Suppressor macrophage treated with lipopolysaccharide for 1 hour (primary cell): Measurements from ENCODE around the gene PTPRQ.
A peak's percentile ranks its signal among the peaks of the same experiment; 100 is the strongest.
"Not testable (repeated sequence)": the region's sequence is repeated elsewhere in the genome, so short reads cannot be mapped to it uniquely, and the experiment has no call there.

ENCODE experiments used
- DNase-seq, 3 donors: peaks; one replicate each; pipeline ENCODE4 v3.0.0-alpha.2; 2020 to 2022

The PTPRQ gene, protein sequence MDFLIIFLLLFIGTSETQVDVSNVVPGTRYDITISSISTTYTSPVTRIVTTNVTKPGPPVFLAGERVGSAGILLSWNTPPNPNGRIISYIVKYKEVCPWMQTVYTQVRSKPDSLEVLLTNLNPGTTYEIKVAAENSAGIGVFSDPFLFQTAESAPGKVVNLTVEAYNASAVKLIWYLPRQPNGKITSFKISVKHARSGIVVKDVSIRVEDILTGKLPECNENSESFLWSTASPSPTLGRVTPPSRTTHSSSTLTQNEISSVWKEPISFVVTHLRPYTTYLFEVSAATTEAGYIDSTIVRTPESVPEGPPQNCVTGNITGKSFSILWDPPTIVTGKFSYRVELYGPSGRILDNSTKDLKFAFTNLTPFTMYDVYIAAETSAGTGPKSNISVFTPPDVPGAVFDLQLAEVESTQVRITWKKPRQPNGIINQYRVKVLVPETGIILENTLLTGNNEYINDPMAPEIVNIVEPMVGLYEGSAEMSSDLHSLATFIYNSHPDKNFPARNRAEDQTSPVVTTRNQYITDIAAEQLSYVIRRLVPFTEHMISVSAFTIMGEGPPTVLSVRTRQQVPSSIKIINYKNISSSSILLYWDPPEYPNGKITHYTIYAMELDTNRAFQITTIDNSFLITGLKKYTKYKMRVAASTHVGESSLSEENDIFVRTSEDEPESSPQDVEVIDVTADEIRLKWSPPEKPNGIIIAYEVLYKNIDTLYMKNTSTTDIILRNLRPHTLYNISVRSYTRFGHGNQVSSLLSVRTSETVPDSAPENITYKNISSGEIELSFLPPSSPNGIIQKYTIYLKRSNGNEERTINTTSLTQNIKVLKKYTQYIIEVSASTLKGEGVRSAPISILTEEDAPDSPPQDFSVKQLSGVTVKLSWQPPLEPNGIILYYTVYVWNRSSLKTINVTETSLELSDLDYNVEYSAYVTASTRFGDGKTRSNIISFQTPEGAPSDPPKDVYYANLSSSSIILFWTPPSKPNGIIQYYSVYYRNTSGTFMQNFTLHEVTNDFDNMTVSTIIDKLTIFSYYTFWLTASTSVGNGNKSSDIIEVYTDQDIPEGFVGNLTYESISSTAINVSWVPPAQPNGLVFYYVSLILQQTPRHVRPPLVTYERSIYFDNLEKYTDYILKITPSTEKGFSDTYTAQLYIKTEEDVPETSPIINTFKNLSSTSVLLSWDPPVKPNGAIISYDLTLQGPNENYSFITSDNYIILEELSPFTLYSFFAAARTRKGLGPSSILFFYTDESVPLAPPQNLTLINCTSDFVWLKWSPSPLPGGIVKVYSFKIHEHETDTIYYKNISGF (N-terminal part only)

DNA sequence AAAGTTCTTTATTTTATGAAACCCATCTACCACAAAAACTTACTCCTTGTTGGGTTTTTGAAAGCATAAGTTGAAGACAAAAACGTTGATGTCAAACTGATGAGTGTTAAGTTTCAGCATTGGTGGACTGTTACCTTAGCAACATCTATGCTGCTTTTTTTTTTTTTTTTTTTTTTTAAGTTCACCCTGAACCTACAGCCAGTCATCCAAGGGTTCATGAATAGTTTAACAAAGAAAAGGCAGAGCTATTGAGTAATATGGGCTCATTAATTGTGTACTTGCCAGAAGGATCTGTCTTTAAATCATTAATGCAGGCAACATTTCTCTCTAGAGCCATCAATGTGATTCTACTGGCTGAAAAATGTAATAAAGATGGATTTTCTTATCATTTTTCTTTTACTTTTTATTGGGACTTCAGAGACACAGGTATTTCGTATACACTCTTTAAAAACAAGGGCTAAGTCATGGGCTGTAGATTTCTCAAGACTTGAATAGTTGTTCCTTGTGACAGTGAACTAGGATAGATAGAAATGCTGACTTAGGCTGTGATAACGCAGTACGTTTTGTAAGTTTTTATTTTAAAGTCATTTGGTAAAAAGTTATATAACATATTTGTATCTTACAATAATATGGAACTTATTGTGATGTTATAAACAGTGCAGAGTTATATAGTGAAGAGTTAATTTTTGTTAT lies at the start of gene PTPRQ:
Gene PTPRQ (plus strand): TSS at position 262 of the 693 bp plus-strand sequence. CDS start 111 bp downstream, at position 373.
- DNase-seq: no peak

DNA sequence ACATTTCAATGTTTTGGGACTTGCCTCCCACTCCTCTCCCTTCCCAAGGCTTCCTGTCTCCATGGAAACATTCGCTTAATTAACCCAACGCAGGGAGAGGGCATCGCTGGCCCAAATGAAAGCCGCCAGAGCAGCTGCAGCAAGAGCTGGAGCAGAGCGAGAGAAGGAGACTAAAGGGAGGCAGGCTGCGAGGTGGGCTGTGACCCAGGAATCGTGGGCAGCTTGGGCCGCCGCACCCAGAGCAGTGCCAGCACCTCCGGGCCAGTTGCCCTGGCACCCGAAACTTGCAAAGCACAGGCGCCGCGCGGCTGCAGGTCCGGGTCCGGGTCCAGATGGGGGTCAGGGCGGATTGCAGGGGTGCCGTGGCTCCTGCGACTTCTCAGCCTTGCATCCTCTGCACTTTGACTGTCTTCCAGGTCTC lies 43.5 kb upstream of the PTPRQ start:
- peak in 1 of 3 donors; percentile 5 for DNase-seq

DNA sequence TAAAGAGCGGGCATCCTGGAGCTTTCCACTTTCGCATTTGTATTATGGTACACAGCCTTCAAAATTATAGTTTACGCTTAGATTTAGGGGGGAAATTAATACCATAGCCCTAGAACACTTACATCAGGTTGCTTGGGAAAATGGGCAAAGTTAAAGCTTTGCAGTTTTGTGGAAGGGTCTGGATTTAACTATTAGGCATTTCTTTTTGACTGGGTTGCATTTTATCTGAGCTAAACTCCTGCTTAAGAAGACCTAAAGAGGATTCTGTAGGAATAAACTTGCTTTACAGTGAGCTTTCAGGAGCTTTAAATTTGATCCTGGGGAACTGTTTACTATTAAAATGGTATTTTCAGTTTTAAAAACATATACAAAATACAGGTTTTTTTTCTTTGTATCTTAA lies 42.8 kb upstream of the PTPRQ start:
- DNase-seq: peak in 1 of 3 donors; percentile 3

DNA sequence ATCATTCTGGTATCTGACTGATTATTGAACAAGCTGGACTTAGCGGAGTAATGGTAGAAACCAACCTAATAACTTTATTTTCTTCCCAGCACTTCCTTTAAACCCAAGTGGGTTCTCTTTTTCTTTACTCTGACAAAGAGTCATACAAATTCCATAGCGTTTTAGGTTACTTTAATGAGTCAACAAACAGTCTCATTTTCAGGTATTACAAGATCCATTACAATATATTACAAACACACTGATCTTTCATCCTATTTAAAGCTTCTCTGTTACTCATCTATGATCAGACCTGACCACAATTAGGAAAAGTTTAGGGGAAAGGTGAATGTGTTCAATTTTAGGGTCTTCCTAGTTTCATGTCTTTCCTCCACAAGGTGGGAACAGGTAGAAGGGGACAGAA lies 39.4 kb upstream of the PTPRQ start:
- no peak for DNase-seq

DNA sequence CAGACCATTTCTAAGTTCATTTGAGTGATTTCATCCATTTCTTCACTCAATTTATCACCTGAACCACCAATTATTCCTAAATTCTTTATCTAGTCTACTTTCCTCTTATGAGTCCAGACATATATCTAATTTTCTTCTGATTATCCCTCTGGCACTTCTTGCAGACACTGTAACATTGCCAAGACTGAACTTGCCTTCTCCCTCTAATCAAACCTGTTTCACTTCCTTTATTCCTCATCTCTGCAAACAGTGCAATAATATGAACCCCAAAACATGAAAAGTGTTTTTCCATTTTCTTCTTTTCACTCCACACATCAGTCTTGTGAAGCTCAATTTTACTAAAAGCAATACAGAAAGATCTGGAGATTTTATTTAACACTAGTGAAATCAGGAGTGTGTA lies 37.8 kb upstream of the PTPRQ start:
- peak in 1 of 3 donors; percentile 5 for DNase-seq

DNA sequence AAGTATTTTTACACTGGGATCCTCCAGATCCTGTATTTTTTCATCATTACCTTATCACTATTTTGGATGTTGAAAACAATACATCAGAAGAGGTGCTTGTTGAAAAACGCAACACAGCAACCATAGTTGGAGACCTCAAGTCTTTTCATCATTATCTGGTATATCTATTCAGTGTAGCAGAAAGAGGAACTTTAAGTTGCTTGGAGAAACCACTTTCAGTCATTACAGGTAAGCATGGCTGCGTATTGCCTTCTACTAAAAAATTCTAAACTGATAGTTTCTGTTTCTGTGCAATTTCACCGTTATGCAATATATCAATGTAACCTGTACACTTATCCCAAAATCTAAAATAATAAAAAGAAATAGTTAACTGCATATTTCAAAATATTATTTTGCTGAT lies 32.2 kb upstream of the PTPRQ start:
- DNase-seq: peak in 1 of 3 donors; percentile 14

DNA sequence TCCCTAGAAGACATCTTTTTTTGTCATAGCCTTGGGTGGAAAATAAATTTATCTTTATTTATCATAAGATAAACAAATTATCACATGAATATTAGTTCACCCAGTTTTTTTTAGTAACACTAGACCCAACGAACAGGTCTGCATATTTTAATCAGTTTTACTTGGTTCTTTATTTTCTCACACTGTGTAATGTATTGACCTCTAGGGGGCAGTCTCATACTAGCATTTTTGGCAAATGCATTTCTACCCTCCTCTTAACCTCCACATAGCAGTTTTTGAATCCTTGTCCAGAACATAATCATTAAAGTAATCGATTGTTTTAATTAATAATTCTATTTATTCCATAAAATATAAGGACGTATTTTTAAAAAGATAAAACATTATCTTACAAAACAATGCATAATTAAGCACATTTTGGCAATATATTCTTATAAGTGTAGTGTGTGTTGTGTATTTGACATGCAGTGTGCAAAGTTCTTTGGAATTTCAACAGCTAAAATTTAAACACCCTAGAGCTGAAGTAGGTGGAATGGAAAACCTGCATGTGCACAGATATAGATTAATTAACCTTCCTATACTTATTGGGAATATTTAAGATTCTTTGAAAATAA lies 31.6 kb upstream of the PTPRQ start:
- DNase-seq: peak; percentile 63 to 78 (median 75)

DNA sequence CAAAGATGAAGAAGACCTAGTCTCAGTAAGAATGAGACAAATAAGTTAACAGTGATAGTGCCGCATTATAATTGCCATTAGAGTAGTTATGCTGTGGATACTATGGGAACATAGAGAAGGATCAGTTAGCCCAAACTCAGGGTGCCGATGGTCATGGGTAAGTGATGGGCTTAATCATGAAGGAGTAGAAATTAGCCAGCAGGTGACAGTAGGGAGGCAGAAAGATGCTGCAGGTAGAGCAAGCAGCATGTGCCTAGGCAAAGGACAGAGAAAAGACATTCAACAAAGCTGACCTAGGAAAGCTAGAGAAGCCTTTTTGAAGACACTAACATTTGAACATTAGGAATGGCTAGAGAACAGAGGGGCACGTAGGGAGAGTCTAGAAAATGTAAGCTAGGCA lies 30.6 kb upstream of the PTPRQ start:
- no peak for DNase-seq

DNA sequence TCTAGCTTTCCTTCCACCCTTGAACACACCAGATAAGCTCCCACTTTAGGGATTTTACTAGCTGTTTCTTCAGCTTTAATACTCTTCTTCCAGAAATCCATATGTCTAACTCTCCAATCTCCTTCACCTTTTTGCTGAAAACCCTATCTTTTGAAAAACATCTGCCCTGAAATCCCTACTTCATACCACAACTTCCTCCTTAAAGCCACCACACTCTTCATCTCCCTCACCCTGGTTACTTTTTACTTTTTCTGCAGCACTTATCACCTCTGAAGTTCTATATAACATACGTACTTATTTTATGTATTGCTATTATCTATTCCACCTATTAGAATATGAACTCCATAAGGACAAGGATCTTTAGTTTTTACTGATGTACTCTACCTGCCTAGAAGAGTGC lies 28.6 kb upstream of the PTPRQ start:
- no peak for DNase-seq

DNA sequence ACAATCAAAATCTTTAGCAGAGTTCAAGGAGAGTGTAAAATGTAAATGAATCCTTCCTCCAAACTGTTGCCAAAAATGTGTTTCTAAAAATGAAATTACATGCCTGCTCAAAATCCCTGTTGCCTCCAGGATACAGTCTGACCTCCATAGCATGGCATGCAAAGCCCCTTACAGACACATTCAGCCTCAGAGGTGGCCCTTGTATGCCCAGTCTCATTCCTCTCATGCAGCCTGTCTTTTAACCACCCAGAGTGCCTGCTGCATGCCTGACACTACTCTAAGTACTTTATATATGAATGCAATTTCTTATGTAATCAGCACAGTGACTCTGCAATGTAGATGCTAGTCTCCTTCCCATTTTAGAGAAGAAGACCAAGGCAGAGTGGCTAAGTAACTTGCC lies 24.4 kb upstream of the PTPRQ start:
- DNase-seq: no peak

DNA sequence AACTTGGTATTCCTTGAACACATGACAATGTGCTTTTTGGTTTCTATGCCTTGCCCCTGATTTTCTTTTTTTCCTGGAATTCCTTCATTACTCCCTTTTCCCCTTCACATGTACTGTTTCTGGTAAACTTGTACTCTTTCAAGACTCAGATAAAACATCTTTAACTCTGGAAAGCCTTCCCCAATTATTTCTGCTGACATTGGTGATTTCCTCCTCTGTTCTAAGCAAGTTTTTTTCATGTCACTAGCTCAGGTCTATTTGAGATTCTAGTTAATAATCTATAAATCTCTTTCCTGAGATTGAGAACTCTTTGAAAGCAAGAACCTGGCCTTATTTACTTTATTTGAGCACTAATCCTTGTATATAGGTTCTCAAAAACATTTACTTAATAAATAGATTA lies 24.0 kb upstream of the PTPRQ start:
- DNase-seq: no peak

DNA sequence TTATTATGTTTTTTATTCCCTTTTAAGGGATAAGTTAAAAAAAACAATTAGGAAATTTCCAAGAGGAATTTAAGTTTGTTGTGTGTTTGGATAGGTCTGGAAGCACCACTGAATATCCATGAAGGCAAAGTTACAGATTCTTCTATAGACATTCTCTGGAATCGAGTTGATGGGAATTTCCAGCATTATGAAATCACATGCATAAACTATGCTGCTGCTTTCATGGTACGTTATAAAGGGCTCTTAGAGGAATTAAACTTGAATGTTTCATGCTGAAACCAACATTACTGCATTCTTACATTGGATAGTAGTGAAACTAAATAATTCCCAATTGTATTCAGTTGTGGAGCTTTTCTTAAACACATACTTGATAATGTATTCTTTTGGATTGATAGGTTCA lies 21.5 kb upstream of the PTPRQ start:
- DNase-seq: peak in 1 of 3 donors; percentile 14

DNA sequence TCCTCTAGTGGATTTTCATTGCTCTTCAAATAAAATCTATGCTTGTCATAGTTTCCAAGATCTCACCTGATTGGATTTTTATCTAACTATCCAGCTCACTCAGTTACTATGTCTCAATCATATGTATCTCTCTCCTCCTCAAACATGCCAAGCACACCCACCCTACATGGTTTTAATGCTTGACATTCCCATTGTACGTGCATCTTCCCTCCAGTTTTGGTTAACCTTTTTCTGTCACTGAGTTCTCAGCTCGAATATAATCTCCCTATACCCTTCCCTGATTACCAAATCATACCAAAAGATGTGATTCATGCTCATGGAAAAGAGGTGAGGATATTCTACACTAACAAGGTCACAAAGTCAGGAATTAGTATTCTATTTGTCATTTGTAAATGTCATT lies 12.0 kb upstream of the PTPRQ start:
- no peak for DNase-seq

DNA sequence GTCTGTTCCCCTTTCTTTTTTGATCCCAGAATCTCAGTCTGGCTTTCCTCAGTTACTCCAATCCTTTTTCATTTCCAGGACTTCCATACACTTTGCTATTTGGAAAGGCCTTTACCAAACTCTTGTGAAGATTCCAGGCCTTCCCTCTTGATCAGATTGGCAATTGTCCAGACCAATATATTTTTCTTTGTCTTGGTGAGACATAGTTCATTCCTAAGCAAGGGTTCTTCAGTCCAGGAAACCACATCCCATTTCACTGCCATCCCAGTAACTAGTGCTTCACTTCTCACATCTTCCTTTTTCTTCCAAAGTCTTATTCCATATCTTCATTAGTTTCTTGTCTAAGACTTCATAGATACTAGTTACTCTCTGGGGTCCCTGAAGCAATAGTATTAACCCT lies 2.1 kb upstream of the PTPRQ start:
- no peak for DNase-seq

DNA sequence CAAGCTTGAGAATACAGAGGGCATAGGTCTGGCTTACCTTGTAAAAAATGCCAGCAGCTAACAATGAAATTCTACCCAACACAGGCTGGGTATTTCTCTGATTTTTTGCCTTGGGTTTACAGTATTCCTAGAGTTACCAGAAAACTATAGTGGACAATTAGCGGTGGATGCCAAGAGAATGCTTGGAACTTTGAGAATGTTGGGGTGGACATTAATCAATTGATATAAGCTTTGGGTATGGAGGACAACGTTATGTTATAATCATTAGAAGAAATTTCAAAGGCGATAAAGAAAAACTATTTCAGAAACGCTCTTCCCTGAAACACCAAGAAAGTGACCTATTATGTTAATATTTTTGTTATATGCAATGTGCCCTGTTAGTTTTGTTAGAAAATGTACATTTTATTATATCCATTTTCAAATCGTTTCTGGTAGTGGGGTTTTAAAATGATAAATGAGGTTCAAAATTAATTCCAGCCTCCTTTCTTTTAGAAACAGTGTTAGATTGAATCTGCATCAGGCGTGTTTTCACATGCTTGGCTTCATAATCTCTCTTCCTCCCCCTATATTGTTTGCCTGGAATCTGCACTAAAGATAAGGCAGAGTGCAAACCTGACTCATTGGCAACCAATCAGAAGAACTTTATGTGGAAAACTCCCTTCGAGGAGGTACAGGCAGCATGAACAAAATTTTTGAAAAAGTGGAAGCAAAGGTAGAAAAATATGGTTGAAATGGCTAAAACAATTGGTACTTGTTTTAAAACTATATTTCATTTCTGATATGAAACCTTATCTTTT lies 1.4 kb upstream of the PTPRQ start:
- DNase-seq: no peak

DNA sequence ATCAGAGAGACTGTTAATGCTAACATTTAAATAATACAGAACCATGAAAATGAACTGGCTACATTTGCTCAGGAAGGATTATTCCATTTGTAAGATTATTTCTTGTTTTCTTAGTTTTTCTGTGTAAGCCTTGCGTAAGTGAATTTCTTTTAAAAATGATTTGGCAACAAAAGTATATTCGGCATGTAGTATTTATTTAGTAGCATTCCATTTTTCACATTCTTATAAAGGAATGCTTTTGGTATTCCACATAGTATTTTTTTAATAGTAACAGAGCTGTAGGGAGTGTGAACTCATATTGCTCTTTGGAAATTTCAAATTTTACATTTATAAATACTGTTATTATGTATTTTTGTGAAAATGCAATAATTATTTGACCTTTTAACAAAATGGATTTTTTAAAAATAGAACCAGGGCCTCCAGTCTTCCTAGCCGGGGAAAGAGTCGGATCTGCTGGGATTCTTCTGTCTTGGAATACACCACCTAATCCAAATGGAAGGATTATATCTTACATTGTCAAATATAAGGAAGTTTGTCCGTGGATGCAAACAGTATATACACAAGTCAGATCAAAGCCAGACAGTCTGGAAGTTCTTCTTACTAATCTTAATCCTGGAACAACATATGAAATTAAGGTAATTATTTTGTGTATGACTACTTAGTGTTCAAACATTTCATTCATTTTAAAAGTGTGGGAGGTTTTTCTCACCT lies 1.2 kb downstream of the PTPRQ start:
- no peak for DNase-seq

DNA sequence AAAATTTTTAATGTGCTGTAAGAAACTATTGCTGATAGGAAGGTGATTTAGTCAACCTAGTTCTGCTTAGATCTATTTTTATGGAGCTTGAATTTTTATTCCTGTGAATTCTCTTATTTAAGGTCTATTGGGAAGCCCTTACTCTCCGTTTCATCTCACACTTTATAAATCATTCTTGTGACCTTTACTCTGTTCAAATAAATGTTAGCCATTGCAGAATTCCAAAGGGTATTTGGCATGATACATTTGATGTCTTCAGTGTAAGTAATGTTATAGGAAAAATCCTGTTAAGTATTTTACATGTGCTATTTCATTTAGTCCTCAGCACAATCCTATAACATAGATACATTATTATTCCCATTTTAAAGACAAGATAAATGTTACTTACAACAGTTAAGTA lies 12.5 kb downstream of the PTPRQ start:
- no peak for DNase-seq

DNA sequence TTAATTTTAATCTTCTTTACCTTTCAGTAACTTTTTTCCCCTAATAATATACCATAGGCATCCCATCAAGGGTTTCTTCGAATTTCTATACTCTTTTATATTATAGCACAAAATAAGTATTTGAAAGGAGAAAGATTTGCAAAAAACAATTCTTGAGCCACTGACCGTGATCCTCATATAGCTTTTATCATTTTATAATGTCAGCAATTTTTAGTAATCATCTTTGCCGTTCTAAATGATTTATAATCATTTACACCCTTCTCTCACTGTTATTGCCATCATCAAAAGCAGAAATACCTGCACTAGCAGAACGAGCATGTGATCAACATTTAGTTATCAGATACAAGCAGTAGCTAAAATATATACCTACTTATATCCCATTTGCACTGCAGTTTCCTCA lies 16.9 kb downstream of the PTPRQ start:
- no peak for DNase-seq

DNA sequence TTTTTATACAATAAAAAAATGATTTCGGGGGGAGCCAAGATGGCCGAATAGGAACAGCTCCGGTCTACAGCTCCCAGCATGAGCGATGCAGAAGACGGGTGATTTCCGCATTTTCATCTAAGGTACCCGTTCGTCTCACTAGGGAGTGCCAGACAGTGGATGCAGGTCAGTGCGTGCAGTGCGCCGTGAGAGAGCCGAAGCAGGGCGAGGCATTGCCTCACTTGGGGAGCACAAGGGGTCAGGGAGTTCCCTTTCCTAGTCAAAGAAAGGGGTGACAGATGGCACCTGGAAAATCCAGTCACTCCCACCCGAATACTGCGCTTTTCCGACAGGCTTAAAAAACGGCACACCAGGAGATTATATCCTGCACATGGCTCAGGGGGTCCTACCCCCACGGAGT lies 17.8 kb downstream of the PTPRQ start:
- DNase-seq: not testable (repeated sequence)

DNA sequence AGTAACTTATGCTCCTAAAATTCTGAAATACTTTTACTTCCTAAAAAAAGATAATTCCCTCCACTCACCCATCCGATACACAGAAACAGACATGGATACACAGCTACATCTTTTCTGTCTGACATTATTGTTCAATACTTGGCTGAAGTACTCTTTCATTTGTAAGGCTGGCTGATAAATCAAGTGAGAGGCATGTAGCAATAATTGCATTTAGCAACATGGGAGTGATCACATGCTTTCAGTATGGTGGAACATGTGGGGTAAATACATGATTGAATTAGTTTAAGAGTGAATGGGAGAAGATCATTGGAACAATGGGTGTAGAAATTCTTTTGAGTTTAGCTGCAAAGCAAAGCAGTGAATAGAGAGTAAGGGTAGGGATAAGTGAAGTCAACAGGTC lies 25.6 kb downstream of the PTPRQ start:
- DNase-seq: no peak
